MM.1S (cell line): ENCODE data around the gene UBE3B.

Experiments used
- DNase-seq: peaks from one replicate; pipeline ENCODE4 v3.0.0-alpha.2; 2015
- H2AFZ ChIP-seq: fragments of 300-600 bp; sonication (generic); 2 replicates; pipeline ENCODE4 v1.6.0; 2016; ENCODE audit warnings: antibody characterized with exemption, low read length
- H3F3A ChIP-seq: fragments of 300-600 bp; sonication (generic); 2 replicates; pipeline ENCODE4 v1.6.1; 2016; ENCODE audit warnings: mild to moderate bottlenecking, antibody characterized with exemption, low read length, moderate library complexity, mixed read lengths; ENCODE audit not compliant: insufficient read depth
- H3K27ac ChIP-seq: fragments of 300-600 bp; sonication (generic); 2 replicates; pipeline ENCODE4 v1.5.1; 2016; ENCODE audit warnings: mild to moderate bottlenecking, low read length
- H3K27me3 ChIP-seq: fragments of 300-600 bp; sonication (generic); replicated peaks from 2 replicates; pipeline ENCODE4 v1.6.0; 2016; ENCODE audit warnings: low read length; ENCODE audit not compliant: insufficient read depth
- H3K36me3 ChIP-seq: fragments of 300-600 bp; sonication (generic); replicated peaks from 2 replicates; pipeline ENCODE4 v1.6.1; 2016; ENCODE audit warnings: mild to moderate bottlenecking, low read length, mixed read lengths; ENCODE audit not compliant: insufficient read depth
- H3K4me1 ChIP-seq: fragments of 300-600 bp; sonication (generic); 2 replicates; pipeline ENCODE4 v1.6.1; 2016; ENCODE audit warnings: low read length, mixed read lengths
- H3K4me2 ChIP-seq: fragments of 300-600 bp; sonication (generic); 2 replicates; pipeline ENCODE4 v1.6.0; 2016; ENCODE audit warnings: low read depth, low read length
- H3K4me3 ChIP-seq: fragments of 300-600 bp; sonication (generic); 2 replicates; pipeline ENCODE4 v1.5.1; 2016; ENCODE audit warnings: low read length, mixed read lengths
- H3K79me2 ChIP-seq: fragments of 300-600 bp; sonication (generic); 2 replicates; pipeline ENCODE4 v1.6.1; 2016; ENCODE audit warnings: mixed run types, low read length, mixed read lengths
- H3K9ac ChIP-seq: fragments of 300-600 bp; sonication (generic); 2 replicates; pipeline ENCODE4 v1.6.1; 2016; ENCODE audit warnings: low read length, mixed read lengths
- H3K9me2 ChIP-seq: fragments of 300-600 bp; sonication (generic); replicated peaks from 2 replicates; pipeline ENCODE4 v1.6.1; 2016; ENCODE audit warnings: mild to moderate bottlenecking, low read length, mixed read lengths; ENCODE audit not compliant: insufficient read depth
- H3K9me3 ChIP-seq: fragments of 300-600 bp; sonication (generic); replicated peaks from 2 replicates; pipeline ENCODE4 v1.6.1; 2016; ENCODE audit warnings: mild to moderate bottlenecking, low read length, mixed read lengths; ENCODE audit not compliant: insufficient read depth
- H4K20me1 ChIP-seq: fragments of 300-600 bp; sonication (generic); 2 replicates; pipeline ENCODE4 v1.6.1; 2016; ENCODE audit warnings: mild to moderate bottlenecking, low read length, moderate library complexity, mixed read lengths; ENCODE audit not compliant: insufficient read depth
- EZH2 ChIP-seq: fragments of 300-600 bp; sonication (generic); optimal IDR thresholded peaks from 2 replicates; pipeline ENCODE3; 2017; ENCODE audit warnings: low read depth, mild to moderate bottlenecking, antibody characterized with exemption, low read length, mixed read lengths
- EZH2phosphoT487 ChIP-seq: fragments of 300-600 bp; sonication (generic); IDR thresholded peaks from 2 replicates; pipeline ENCODE4 v1.6.1; 2018; ENCODE audit warnings: antibody characterized with exemption, low read length
- TF ChIP-seq, protein P1 (sequence below): fragments of 300-600 bp; sonication (generic); IDR thresholded peaks from 2 replicates; pipeline ENCODE4 v1.5.1; 2016; ENCODE audit warnings: antibody characterized with exemption, low read length, mixed read lengths

The UBE3B gene

DNA sequence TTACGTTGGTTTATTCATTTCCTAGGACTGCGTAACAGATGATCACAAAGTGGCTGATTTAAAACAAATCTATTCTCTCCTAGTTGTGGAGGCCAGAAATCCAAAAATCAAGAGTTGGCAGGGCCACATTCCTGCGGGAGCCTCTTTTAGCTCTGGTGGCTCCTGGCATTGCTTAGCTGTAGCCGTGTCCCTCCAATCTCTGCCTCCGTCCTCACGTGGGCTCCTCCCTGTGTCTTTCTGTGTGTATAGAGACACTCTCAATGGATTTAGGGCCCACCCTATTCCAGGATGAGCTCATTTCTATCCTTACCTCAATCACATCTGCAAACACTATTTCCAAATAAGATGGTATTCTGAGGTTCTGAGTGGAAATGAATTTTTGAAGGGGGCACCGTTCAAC is 42.9 kb upstream of the UBE3B start:
- no peak overlapping the region for H3K4me3 ChIP-seq
- no peaks in the 10 kb centered on the region for H3F3A ChIP-seq
- no peaks in the 10 kb centered on the region for H3K27me3 ChIP-seq
- H3K79me2 ChIP-seq = no peaks in the 10 kb centered on the region
- no peak overlapping the region for H2AFZ ChIP-seq
- TF ChIP-seq, protein P1, sequence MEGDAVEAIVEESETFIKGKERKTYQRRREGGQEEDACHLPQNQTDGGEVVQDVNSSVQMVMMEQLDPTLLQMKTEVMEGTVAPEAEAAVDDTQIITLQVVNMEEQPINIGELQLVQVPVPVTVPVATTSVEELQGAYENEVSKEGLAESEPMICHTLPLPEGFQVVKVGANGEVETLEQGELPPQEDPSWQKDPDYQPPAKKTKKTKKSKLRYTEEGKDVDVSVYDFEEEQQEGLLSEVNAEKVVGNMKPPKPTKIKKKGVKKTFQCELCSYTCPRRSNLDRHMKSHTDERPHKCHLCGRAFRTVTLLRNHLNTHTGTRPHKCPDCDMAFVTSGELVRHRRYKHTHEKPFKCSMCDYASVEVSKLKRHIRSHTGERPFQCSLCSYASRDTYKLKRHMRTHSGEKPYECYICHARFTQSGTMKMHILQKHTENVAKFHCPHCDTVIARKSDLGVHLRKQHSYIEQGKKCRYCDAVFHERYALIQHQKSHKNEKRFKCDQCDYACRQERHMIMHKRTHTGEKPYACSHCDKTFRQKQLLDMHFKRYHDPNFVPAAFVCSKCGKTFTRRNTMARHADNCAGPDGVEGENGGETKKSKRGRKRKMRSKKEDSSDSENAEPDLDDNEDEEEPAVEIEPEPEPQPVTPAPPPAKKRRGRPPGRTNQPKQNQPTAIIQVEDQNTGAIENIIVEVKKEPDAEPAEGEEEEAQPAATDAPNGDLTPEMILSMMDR = no peak
- TF ChIP-seq EZH2phosphoT487 = no peak
- TF ChIP-seq EZH2 = no peak
- H3K9ac ChIP-seq = no peak overlapping the region
- no peaks in the 10 kb centered on the region for H3K9me2 ChIP-seq
- no peak for DNase-seq
- H3K36me3 ChIP-seq = no peaks in the 10 kb centered on the region
- H3K4me2 ChIP-seq = no peak overlapping the region
- no peak overlapping the region for H3K27ac ChIP-seq
- no peaks in the 10 kb centered on the region for H3K9me3 ChIP-seq
- H4K20me1 ChIP-seq = no peaks in the 10 kb centered on the region
- H3K4me1 ChIP-seq = no peaks in the 10 kb centered on the region; the same call in 1 of the 2 replicates

DNA sequence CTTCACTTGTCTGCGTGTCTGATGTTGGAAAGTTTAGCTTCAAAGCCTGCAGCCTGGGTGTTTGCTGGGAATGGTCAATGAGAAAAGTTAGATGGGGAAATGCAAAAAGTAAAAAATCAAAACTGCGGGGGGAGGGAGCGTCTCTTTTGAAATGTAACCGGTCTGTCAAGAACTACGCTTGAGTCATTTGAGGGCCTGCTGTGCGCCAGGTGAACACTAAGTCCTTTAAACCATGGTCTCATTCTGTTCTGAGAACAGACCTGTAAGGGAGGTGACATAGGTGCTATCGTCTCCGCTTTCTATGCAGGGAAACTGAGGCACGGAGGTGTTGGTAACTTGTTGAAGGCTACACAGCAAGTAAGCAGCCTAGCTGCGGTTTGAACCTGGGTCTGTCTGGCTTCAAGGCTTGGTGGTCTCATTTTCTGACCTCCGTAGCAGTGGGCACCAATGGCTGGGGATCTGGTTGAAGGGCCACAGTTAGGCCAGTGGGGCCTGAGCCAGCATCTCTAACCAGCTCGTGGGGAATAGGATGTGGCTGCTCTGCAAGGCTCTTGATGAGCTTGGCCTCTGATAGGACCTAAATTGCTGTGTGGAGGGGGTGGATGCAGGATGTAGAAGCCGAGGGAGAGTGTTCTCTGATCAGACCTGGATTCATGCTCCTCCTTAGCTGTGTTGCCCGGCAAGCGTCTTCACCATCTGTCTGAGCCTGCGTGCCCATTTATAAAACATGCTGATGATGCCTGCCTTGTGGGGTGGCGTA is 41.8 kb upstream of the UBE3B start:
- no peak for DNase-seq

DNA sequence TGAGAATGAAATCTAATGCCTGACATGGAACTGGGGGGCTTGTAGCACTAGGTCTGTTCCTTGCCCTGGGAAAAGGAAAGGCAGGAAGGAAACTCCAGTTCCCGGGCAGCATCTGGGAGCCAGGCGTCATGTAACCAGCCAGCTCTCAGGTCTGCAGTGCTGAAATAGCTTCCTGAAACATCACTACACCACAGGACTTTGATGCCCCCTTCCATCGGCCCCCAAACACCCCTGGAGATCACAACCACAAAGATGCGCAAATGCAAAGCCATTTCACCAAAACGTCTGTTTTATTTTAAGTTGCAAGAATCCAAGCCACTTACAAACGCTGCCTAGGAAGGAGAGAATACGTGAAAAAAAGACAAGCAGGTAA is 41.3 kb upstream of the UBE3B start:
- Histone ChIP-seq H3K9me3 (no peaks in the 10 kb centered on the region), H3K79me2 (no peaks in the 10 kb centered on the region), H3F3A (no peaks in the 10 kb centered on the region), H3K36me3 (no peaks in the 10 kb centered on the region), H3K27me3 (no peaks in the 10 kb centered on the region), H3K4me1 (no peaks in the 10 kb centered on the region; the same call in 1 of the 2 replicates), H2AFZ (no peak overlapping the region), H3K9ac (no peak overlapping the region), H4K20me1 (no peaks in the 10 kb centered on the region), H3K4me3 (no peak overlapping the region), H3K27ac (no peak overlapping the region), H3K4me2 (no peak overlapping the region), H3K9me2 (no peaks in the 10 kb centered on the region)
- TF ChIP-seq, protein P1 = no peak
- TF ChIP-seq EZH2 (no peak), EZH2phosphoT487 (no peak)
- DNase-seq = no peak

More for the DNA sequence above, 41.8 kb upstream of the UBE3B start:
- no peaks in the 10 kb centered on the region for H3K79me2 ChIP-seq
- no peak overlapping the region for H3K4me3 ChIP-seq
- H3K9me3 ChIP-seq = no peaks in the 10 kb centered on the region
- TF ChIP-seq, protein P1 = no peak
- TF ChIP-seq EZH2phosphoT487 (no peak), EZH2 (no peak)
- H3K27me3 ChIP-seq = no peaks in the 10 kb centered on the region
- H3K36me3 ChIP-seq = no peaks in the 10 kb centered on the region
- no peaks in the 10 kb centered on the region for H3F3A ChIP-seq
- no peaks in the 10 kb centered on the region for H3K9me2 ChIP-seq
- H2AFZ ChIP-seq = no peak overlapping the region
- H3K4me1 ChIP-seq = no peaks in the 10 kb centered on the region; the same call in 1 of the 2 replicates
- H3K27ac ChIP-seq = no peak overlapping the region
- H4K20me1 ChIP-seq = no peaks in the 10 kb centered on the region
- no peak overlapping the region for H3K4me2 ChIP-seq
- H3K9ac ChIP-seq = no peak overlapping the region
